ENCODE measurements around the gene CD63. TPM values are rescaled to one million over a fixed set of nuclear protein-coding genes. Genes with fewer than 3 reads are reported as not detected.

CD63 gene
- total RNA-seq, 2 experiments from 2014 or later = 203 to 206 TPM

DNA sequence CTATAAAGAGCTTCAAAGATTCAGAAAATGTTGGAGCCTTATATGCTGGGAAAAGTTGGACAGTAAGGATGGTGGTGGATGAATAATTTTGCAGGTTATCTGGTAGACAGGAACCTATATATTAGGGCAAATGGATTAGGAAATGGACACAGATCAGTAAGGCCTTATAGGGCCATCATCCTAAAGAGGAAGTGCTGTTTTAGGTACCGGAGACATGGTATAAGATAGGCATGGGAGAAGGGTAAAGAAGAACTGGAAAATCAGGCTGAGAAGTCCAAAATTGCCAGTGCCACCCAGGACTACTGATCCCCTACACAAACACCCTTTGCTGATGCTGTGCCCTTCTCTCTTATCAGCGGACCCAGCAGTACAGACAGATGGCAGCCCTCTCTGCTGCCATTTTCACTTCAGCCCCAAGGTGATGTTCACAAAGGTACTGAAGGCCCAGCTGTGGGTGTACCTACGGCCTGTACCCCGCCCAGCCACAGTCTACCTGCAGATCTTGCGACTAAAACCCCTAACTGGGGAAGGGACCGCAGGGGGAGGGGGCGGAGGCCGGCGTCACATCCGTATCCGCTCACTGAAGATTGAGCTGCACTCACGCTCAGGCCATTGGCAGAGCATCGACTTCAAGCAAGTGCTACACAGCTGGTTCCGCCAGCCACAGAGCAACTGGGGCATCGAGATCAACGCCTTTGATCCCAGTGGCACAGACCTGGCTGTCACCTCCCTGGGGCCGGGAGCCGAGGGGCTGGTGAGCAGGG lies 19.6 kb upstream of the CD63 start:
- ATAC-seq = no peak
- Mint-ChIP-seq H3K4me1 (ENCODE audit: low read depth) (peaks cover 22% of the 10 kb centered on the region), H3K36me3 (ENCODE audit: low read depth) (peaks cover 33% of the 10 kb centered on the region), H3K4me3 (no peak overlapping the region), H3K27me3 (ENCODE audit: low read depth) (no peaks in the 10 kb centered on the region), H3K9me3 (ENCODE audit: insufficient read depth) (no peaks in the 10 kb centered on the region), H3K27ac (no peak overlapping the region)
- POLR2A ChIA-PET = interaction anchor here (0.8 kb wide), 1 partner anchor 249 kb away, joined by 3 read pairs; the partner anchor contains the start of gene SUOX
- CTCF ChIA-PET = interaction anchor here (0.8 to 4.9 kb wide), 7 partner anchors 10 to 356 kb away, joined by 3 to 28 read pairs (median 6); partner anchors contain the start of genes ORMDL2, PA2G4 and SARNP
- DNase-seq = no peak

DNA sequence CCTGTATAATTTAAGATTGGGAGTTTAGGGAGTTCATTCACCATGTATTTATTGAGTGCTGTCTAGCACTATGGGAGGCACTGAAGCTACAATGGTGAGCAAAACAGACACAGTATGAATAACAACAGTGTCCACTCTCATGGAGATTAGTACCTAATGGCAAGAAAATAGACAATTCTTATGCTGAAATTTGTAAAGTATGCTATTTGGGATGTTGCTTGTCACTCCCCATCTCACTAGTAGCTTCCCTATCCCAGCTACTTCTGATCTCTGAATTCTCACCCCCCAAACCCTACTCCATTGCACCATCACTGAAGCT lies 18.1 kb upstream of the CD63 start:
- Mint-ChIP-seq H3K4me1 (ENCODE audit: low read depth) (peaks cover 31% of the 10 kb centered on the region), H3K27ac (no peak overlapping the region), H3K36me3 (ENCODE audit: low read depth) (peaks cover 19% of the 10 kb centered on the region), H3K27me3 (ENCODE audit: low read depth) (peaks cover 5% of the 10 kb centered on the region), H3K9me3 (ENCODE audit: insufficient read depth) (no peaks in the 10 kb centered on the region), H3K4me3 (no peak overlapping the region)
- CTCF ChIA-PET = interaction anchor here (1.0 to 4.9 kb wide), 7 partner anchors 8 to 193 kb away, joined by 3 to 28 read pairs (median 6); partner anchors contain the start of genes ORMDL2 and SARNP
- POLR2A ChIA-PET = interaction anchor here (0.7 kb wide), 1 partner anchor 21 kb away, joined by 3 read pairs; no protein-coding TSS in a partner anchor
- ATAC-seq (no peak), DNase-seq (no peak)

DNA sequence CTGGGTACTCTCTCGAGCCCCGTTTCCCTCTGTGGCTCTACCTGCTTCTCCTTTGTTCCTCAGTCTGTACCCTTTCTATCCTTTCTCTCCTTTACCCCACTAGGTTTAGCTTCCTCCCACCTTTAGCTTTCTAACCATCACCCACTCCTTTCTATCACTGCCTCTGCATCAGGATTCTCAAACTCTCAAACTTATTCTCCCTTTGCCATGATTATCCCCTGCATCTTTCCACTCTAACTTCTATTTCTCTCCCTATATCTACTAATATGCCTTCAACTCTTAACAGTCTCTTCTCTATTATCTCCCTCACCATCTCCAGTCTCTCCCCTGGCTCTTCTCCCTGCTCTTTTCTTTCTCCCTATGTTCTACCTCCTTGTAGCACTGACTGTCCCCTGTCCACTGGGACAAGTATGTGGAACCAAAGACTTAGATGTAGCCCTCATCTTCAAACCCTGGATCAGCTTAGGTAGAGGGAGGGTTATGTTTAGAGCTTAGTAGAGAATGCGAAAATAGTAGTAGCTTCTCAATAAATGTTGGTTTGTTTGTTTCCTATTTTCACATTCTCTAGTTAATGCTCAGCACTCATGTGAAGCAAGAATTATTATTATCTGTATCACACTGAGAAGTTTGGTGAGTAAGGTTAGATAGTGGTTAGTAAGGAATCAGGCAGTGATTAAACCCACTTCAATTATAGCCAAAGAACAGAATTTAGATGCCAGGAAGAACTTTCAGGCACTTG lies 17.5 kb upstream of the CD63 start:
- POLR2A ChIA-PET = interaction anchor here (0.7 to 1.0 kb wide), 2 partner anchors 16 to 21 kb away, joined by 3 read pairs; no protein-coding TSS in a partner anchor
- CTCF ChIA-PET = interaction anchor here (1.0 to 4.9 kb wide), 8 partner anchors 8 to 193 kb away, joined by 3 to 28 read pairs (median 6); partner anchors contain the start of genes ORMDL2 and SARNP
- Mint-ChIP-seq H3K4me1 (ENCODE audit: low read depth) (peaks cover 34% of the 10 kb centered on the region), H3K36me3 (ENCODE audit: low read depth) (peaks cover 18% of the 10 kb centered on the region), H3K27ac (peak overlapping the region; percentile 9), H3K9me3 (ENCODE audit: insufficient read depth) (no peaks in the 10 kb centered on the region), H3K4me3 (no peak overlapping the region), H3K27me3 (ENCODE audit: low read depth) (peaks cover 7% of the 10 kb centered on the region)
- no peak for ATAC-seq
- DNase-seq = no peak

DNA sequence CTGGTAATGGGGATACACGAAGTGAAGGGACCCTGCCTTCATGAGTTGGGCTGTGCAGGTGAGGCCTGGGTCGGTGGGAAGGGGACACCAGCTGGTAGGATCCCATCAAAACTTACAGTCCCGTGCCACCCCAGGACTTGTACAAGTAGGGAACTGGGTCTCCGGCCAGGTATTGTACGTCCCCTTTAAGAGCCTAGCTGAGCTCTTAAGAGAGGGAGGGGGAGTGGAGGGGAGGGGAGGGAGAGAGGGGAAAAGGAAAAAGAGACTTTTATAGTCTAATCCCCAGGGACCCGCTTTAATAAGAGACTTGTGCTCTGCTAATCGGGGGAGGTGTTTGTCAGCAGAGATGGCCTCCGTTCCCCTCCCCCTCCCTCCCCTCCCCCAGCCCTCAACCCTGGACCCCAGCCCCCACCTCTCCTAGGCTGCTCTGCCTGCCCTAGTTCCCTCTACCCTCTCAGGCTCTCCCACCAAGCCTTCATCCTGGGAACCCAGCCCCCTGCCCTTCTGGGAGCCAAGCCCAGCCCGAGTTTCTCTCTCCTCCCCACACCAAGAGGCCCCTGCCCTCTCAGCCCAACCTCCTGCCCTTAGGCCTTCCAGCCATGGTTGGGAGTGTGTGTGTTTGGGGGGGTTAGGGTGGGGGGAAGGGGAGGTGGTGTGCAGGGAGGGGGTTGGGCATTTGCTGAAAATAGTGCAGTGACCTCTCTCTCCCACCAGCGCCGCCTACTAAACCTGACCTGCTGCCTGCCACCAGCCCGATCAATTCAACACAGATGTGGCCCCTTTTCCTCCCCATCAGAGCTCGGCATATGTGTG lies 16.8 kb upstream of the CD63 start:
- POLR2A ChIA-PET = interaction anchor here (0.6 to 1.1 kb wide), 3 partner anchors 17 to 247 kb away, joined by 3 read pairs; partner anchors contain the start of gene RAB5B
- CTCF ChIA-PET = interaction anchor here (0.9 to 4.9 kb wide), 7 partner anchors 9 to 195 kb away, joined by 3 to 16 read pairs (median 4); no protein-coding TSS in a partner anchor
- Mint-ChIP-seq H3K27ac (no peak overlapping the region), H3K4me1 (ENCODE audit: low read depth) (peaks cover 37% of the 10 kb centered on the region), H3K4me3 (peak overlapping the region; percentile 89), H3K27me3 (ENCODE audit: low read depth) (peaks cover 7% of the 10 kb centered on the region), H3K36me3 (ENCODE audit: low read depth) (peaks cover 11% of the 10 kb centered on the region), H3K9me3 (ENCODE audit: insufficient read depth) (no peaks in the 10 kb centered on the region)
- ATAC-seq (no peak), DNase-seq (no peak)

DNA sequence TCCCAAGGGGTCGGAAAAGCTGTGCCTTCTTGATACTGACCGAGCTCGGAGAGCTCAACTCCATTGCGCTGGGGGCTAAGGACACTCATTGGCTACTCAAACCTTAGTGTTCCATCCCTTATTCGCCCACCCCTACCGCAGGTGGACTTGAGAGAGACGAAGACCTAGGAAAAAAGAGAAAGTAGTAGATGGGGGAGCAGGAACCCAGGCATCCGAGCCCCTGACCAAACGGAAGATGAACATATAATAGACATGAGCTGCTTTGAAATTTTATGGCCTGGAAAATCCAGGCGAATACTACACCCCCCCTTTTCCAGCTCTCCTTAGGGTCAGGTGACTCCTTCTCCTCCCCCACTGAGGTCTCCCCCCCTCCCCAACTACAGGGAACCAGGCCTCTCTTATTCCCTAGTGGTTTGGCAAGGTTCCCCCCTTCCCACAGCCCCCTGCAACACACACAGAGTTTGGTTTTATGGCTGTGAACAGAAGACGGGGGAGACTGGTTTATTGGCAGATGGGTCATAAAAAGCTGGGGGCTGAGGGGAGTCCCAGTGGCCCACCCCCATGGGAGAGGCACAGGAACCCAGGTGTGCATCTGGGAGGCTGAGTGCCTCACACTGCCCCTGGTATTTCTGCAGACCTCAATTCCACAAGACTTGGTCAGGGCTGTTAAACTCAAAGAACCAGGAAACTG lies 15.7 kb upstream of the CD63 start:
- H3K9me3 Mint-ChIP-seq (ENCODE audit: insufficient read depth) = no peaks in the 10 kb centered on the region
- POLR2A ChIA-PET = interaction anchor here (0.6 to 1.8 kb wide), 6 partner anchors 44 to 248 kb away, joined by 3 to 7 read pairs (median 3); partner anchors contain the start of genes DNAJC14, ORMDL2, RAB5B and SARNP
- no peak for ATAC-seq
- H3K4me3 Mint-ChIP-seq = peak overlapping the region; percentile 89
- CTCF ChIA-PET = interaction anchor here (0.9 to 4.9 kb wide), 11 partner anchors 10 to 198 kb away, joined by 3 to 16 read pairs (median 5); partner anchors contain the start of genes CD63, ORMDL2 and SARNP
- H3K27ac Mint-ChIP-seq = peak overlapping the region; percentile 37
- DNase-seq = no peak
- H3K27me3 Mint-ChIP-seq (ENCODE audit: low read depth) = peaks cover 7% of the 10 kb centered on the region
- H3K4me1 Mint-ChIP-seq (ENCODE audit: low read depth) = peaks cover 37% of the 10 kb centered on the region
- peaks cover 8% of the 10 kb centered on the region for H3K36me3 Mint-ChIP-seq (ENCODE audit: low read depth)

DNA sequence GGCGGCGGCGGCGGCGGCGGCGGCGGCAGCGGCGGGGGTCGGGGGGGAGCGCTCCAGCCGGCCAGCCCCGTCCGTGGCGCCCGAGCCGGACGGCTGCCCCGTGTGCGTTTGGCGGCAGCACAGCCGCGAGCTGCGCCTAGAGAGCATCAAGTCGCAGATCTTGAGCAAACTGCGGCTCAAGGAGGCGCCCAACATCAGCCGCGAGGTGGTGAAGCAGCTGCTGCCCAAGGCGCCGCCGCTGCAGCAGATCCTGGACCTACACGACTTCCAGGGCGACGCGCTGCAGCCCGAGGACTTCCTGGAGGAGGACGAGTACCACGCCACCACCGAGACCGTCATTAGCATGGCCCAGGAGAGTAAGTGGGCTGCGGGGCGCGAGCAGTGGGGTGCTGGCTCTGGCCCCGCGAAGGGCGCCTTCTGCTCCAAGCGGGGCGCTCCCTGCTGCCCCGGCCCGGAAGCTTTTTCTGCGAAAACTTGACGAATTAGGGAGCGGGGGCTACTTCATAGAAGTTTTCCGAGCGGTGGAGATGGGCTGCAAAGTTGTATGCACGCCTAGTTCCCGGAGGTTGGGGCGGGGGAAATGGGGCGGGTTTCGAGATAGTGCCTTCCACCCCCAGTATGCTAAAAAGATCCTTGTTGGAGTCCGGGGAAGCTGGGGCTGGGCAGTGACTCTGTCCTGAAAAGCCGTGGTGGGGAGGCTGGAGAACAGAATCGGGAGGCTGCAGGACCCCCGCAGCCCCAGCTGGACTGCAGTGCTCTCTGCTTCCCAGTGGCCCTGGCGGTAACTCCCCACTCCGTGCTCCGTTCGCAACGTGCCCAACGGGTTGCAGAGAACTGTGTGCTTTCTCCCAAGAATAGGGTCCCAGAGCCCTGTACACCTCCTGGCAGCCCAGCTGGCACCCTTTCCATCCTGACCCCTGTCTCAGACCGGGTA lies 14.9 kb upstream of the CD63 start:
- peak overlapping the region; percentile 75 for H3K27ac Mint-ChIP-seq
- H3K9me3 Mint-ChIP-seq (ENCODE audit: insufficient read depth) = no peaks in the 10 kb centered on the region
- POLR2A ChIA-PET = interaction anchor here (1.1 to 1.8 kb wide), 4 partner anchors 45 to 189 kb away, joined by 3 to 7 read pairs (median 4); partner anchors contain the start of genes DNAJC14, ORMDL2 and SARNP
- peaks cover 7% of the 10 kb centered on the region for H3K27me3 Mint-ChIP-seq (ENCODE audit: low read depth)
- ATAC-seq = peak; percentile 53
- H3K4me3 Mint-ChIP-seq = peak overlapping the region; percentile 89
- peak; percentile 67 for DNase-seq
- H3K4me1 Mint-ChIP-seq (ENCODE audit: low read depth) = peaks cover 40% of the 10 kb centered on the region
- H3K36me3 Mint-ChIP-seq (ENCODE audit: low read depth) = peaks cover 4% of the 10 kb centered on the region
- CTCF ChIA-PET = interaction anchor here (0.7 to 4.9 kb wide), 13 partner anchors 10 to 297 kb away, joined by 3 to 16 read pairs (median 5); partner anchors contain the start of genes CD63, ORMDL2 and SARNP

DNA sequence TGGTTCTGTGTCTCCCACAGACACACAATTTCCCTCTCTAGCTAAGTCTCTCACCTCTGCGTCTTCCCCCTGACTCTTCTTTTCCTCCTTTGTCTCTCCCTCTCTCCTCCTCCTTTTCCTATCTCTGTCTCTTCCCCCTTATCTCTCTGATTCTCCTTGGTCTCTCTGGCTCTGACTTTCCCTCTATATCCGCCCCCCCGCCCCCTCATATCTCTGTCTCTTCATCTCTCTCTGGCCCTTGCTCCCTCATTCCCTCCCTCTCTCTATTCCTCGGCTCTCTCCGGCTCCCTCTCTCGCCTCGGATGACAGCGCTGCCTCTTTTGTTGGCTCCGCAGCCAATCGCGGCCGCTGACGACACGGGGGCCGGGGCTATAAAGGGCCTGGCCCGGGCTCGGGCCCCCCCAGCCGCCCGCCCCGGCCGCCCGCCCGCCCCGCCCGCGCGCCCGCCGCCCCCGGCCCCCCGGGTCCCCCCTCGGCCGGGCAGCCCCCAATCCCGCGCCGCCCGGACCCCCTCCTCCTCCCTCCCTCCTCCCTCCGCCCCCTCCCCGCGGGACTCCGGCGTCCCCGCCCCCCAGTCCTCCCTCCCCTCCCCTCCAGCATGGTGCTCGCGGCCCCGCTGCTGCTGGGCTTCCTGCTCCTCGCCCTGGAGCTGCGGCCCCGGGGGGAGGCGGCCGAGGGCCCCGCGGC lies 14.1 kb upstream of the CD63 start, which contains the start of gene GDF11:
Gene GDF11, plus strand, starts transcription at position 404 of the 687 bp plus-strand sequence. Its CDS starts 195 bp downstream, at position 599.
- Mint-ChIP-seq H3K27me3 (ENCODE audit: low read depth) (peaks cover 7% of the 10 kb centered on the region), H3K36me3 (ENCODE audit: low read depth) (peaks cover 4% of the 10 kb centered on the region), H3K4me3 (peak within 1 kb of the TSS; percentile 89), H3K27ac (peak within 1 kb of the TSS; percentile 75), H3K4me1 (ENCODE audit: low read depth) (peaks cover 46% of the 10 kb centered on the region), H3K9me3 (ENCODE audit: insufficient read depth) (no peaks in the 10 kb centered on the region)
- CTCF ChIA-PET = interaction anchor here (0.6 to 6.5 kb wide), 15 partner anchors 11 to 298 kb away, joined by 3 to 114 read pairs (median 5); partner anchors contain the start of genes CD63, ORMDL2, PYM1 and SARNP
- POLR2A ChIA-PET = interaction anchor here (1.0 to 1.8 kb wide), 7 partner anchors 10 to 190 kb away, joined by 3 to 7 read pairs (median 3); partner anchors contain the start of genes DNAJC14, ORMDL2 and SARNP
- ATAC-seq = peak; percentile 68
- peak; percentile 79 for DNase-seq

DNA sequence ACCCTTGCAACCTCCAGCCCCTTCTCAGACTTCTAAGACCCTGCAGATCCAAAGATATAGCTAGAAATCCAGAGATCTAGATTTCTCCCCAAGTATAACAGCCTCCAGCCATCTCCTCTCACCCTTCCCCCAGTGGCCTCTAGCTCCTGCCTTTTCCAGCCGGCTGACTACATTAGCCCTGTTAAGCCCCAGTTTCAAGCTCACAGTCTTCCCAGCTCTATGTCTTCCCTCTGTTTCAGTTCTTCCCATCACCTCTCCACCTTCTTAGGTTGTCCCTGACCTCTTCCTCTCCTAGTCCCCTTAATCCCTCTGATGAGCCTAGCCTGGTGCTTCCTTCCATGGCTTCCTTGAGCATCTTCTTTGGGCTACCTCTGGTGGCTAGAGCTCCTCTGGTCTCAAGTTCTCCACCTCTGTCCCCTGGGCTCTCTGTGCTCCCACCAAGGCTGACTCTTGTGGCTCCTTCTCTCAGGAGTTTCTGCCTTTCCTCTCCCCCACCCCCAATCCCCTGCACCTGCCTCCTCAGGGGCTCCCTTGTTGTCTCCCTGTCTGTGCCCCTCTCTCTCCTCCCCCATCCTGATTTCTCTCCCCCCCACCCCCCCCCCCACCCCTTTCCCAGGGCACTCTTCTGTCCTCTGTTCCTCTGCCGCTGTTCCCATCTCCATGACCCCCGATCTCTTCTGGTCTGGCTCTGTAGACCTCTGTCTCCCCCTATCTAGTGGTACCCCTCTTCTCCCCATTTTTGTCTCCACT lies 13.3 kb upstream of the CD63 start:
- no peak for ATAC-seq
- DNase-seq = no peak
- Mint-ChIP-seq H3K4me1 (ENCODE audit: low read depth) (peaks cover 53% of the 10 kb centered on the region), H3K27me3 (ENCODE audit: low read depth) (peaks cover 7% of the 10 kb centered on the region), H3K4me3 (peak overlapping the region; percentile 67), H3K27ac (peak overlapping the region; percentile 50), H3K9me3 (ENCODE audit: insufficient read depth) (no peaks in the 10 kb centered on the region), H3K36me3 (ENCODE audit: low read depth) (no peaks in the 10 kb centered on the region)
- CTCF ChIA-PET = interaction anchor here (0.6 to 8.7 kb wide), 13 partner anchors 12 to 376 kb away, joined by 3 to 170 read pairs (median 5); partner anchors contain the start of genes ORMDL2, PYM1, RDH5 and SARNP
- POLR2A ChIA-PET = interaction anchor here (1.0 to 1.4 kb wide), 3 partner anchors 10 to 185 kb away, joined by 3 to 4 read pairs (median 3); partner anchors contain the start of genes ORMDL2 and SARNP

Data from activated CD8-positive, alpha-beta T cell treated with anti-CD3 and anti-CD28 coated beads, Interleukin-2, amount 10 ng/mL, durations not matched to agents 7 days and 5 days (primary cell).